ENCODE measurements around the gene KLHL13. TPM values are rescaled to one million over a fixed set of nuclear protein-coding genes. Genes with fewer than 3 reads are reported as not detected.

KLHL13 gene
- total and polyA plus RNA-seq, 10 of the 15 experiments (the other 5 are each of a cell fraction or from before 2014, with no cell fraction given), result 8.2 to 34.1 (median 13.8) TPM

GRCh38 chrX:118058924-118059323 is 57.7 kb downstream of the KLHL13 start:
- no peaks in the 10 kb centered on the region for H3K27me3 ChIP-seq (replicated peaks in 1 of 2; ENCODE audit: control insufficient read depth in 2 of 2, insufficient read depth in 2 of 2, low read length in 1 of 2)
- 0 out of 2 replicates have a peak, but pooled peaks cover 4% of the 10 kb centered on the region for H3K4me1 ChIP-seq (ENCODE audit: control insufficient read depth, insufficient read depth, low read length)
- no TSS peak for BruUV-seq (replicated peaks)
- no peak overlapping the region for H3K4me3 ChIP-seq
- H3K36me3 ChIP-seq (ENCODE audit: control insufficient read depth in 2 of 2, insufficient read depth in 2 of 2, low read length in 1 of 2), result no peaks in the 10 kb centered on the region
- H3K27ac ChIP-seq (ENCODE audit: control insufficient read depth, insufficient read depth), result no peak overlapping the region
- H3K9ac ChIP-seq (ENCODE audit: control insufficient read depth, insufficient read depth, low read length), result no peak overlapping the region
- no peak overlapping the region for H2AFZ ChIP-seq (ENCODE audit: control insufficient read depth, low read depth, low read length)
- no peak for TF ChIP-seq TBL1XR1 (IDR thresholded peaks at IDR 0.05; ENCODE audit: low read depth, low read length)
- TF ChIP-seq E4F1 (IDR thresholded peaks at IDR 0.05; ENCODE audit: borderline replicate concordance, partially characterized antibody), result no peak
- TF ChIP-seq DPF2 (IDR thresholded peaks at IDR 0.05), result no peak
- TF ChIP-seq HSF1 (IDR thresholded peaks at IDR 0.05; ENCODE audit: low read depth, low read length), result no peak
- TF ChIP-seq SIN3A (IDR thresholded peaks at IDR 0.05; ENCODE audit: low read depth, low read length), result no peak
- TF ChIP-seq NR2F1 (conservative IDR thresholded peaks at IDR 0.05), result no peak
- TF ChIP-seq IKZF1 (conservative IDR thresholded peaks at IDR 0.05), result no peak
- no peak for TF ChIP-seq SKIL (IDR thresholded peaks at IDR 0.05; ENCODE audit: low read depth, poor library complexity, severe bottlenecking)
- no peak for TF ChIP-seq RUNX3 (IDR thresholded peaks at IDR 0.05; ENCODE audit: low read length)
- TF ChIP-seq FOS (IDR thresholded peaks at IDR 0.05; ENCODE audit: borderline replicate concordance, extremely low read depth, insufficient read length), result no peak
- no peak for TF ChIP-seq ELK1 (IDR thresholded peaks at IDR 0.05; ENCODE audit: low read depth, low read length)
- no peak for TF ChIP-seq BCL3 (IDR thresholded peaks at IDR 0.05; ENCODE audit: borderline replicate concordance, insufficient read depth, low read depth, low read length, poor library complexity, severe bottlenecking)
- TF ChIP-seq MTA2 (IDR thresholded peaks at IDR 0.05; ENCODE audit: low read depth), result no peak
- FAIRE-seq (no peak), DNase-seq (ENCODE audit: low read depth, low spot score) (no peak), ATAC-seq (no peak)
- ChIA-PET POLR2A (no interaction called here), SMC1A (ENCODE audit: uncharacterized antibody, unreplicated experiment) (no interaction called here), RAD21 (ENCODE audit: unreplicated experiment) (no interaction called here), CTCF (no interaction called here)
- intact Hi-C loops (cut with micrococcal nuclease; ENCODE audit: unreplicated experiment) (no loop called here), in situ Hi-C loops (cut with MboI) (no loop called here)
- no peaks in the 10 kb centered on the region for H4K20me1 ChIP-seq (ENCODE audit: control insufficient read depth, insufficient read depth)
- no peaks in the 10 kb centered on the region for H3K9me3 ChIP-seq (replicated peaks; ENCODE audit: control insufficient read depth, insufficient read depth, low read length)
- H3K79me2 ChIP-seq (ENCODE audit: control insufficient read depth, insufficient read depth, low read length), result no peaks in the 10 kb centered on the region
- H3K4me2 ChIP-seq (ENCODE audit: control insufficient read depth, insufficient read depth), result no peak overlapping the region
- WGBS (ENCODE audit: insufficient coverage, insufficient replicate concordance, low lambda C conversion rate, missing lambda C conversion rate), result 69% methylated on average over 2 of the region's 2 CpGs

Measured in GM12878 (cell line).